Astrocyte of the spinal cord (primary cell): ENCODE data around the gene SPON1.

ENCODE experiments used
- DNase-seq: peaks from one replicate; pipeline ENCODE4 v3.0.0; 2011; ENCODE audit warnings: low read depth, low spot score
- H3K4me3 ChIP-seq: 2 replicates; pipeline ENCODE4 v1.5.1; 2011; ENCODE audit warnings: low read depth, mild to moderate bottlenecking, low read length, moderate library complexity
- CTCF ChIP-seq: IDR thresholded peaks from 2 replicates; pipeline ENCODE4 v1.5.1; 2012; ENCODE audit warnings: low read depth, mild to moderate bottlenecking, low read length, inconsistent platforms
- in situ Hi-C: cut with HindIII; loops from 2 replicates; pipeline ENCODE4 v1.10.0; 2017; ENCODE audit warnings: low sequenced_read_pairs

The SPON1 gene

GRCh38 chr11:14253840-14254239 is 291.3 kb downstream of the SPON1 start:
- no peak for TF ChIP-seq CTCF
- DNase-seq, result no peak
- no peak overlapping the region for H3K4me3 ChIP-seq
- in situ Hi-C loops, result no loop called here

GRCh38 chr11:14254533-14255237 is 292.2 kb downstream of the SPON1 start:
- DNase-seq, result no peak
- no peak for TF ChIP-seq CTCF
- in situ Hi-C loops, result no loop called here
- no peak overlapping the region for H3K4me3 ChIP-seq

GRCh38 chr11:14255238-14255534 is 292.7 kb downstream of the SPON1 start:
- DNase-seq, result no peak
- TF ChIP-seq CTCF, result no peak
- no peak overlapping the region for H3K4me3 ChIP-seq
- in situ Hi-C loops, result no loop called here

GRCh38 chr11:14258221-14258935 is 295.9 kb downstream of the SPON1 start:
- peak; percentile 13 for DNase-seq

DNA sequence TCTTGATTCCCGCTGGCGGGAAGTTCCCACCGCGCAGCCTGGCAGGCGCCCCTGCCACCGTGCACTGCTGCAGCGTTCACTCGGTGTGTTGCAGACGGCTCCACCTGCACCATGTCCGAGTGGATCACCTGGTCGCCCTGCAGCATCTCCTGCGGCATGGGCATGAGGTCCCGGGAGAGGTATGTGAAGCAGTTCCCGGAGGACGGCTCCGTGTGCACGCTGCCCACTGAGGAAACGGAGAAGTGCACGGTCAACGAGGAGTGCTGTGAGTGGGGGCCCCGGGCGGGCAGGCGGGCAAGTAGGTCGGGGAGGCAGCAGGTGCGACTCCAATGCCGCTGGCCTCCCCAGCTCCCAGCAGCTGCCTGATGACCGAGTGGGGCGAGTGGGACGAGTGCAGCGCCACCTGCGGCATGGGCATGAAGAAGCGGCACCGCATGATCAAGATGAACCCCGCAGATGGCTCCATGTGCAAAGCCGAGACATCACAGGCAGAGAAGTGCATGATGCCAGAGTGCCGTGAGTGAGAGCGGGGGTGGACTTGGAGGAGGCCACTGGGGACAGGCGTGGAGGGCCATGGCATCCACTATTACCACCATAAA is 296.8 kb downstream of the SPON1 start:
- no peak for DNase-seq
- H3K4me3 ChIP-seq, result no peak overlapping the region
- in situ Hi-C loops, result no loop called here
- TF ChIP-seq CTCF, result no peak

More at GRCh38 chr11:14258221-14258935, 295.9 kb downstream of the SPON1 start:
- TF ChIP-seq CTCF, result no peak
- no peak overlapping the region for H3K4me3 ChIP-seq
- in situ Hi-C loops, result no loop called here

DNA sequence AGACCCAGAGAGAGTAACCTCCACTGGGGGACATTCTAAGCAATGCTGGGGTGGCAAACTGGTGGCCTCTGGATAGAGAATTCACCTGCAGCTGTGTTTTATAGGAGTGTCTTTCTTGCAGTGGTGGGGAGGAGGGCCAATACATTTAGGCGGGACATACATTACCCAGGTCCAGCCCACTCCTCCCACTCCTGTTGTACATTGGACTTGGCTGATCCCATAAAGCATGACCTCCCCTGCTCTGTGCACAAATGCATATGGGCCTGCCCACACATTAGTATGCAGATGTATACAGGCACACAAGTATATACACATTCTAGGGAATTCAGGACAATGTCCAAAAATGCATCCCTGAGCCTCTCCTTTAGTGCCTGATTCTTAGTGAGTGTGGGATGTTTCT is 297.4 kb downstream of the SPON1 start:
- DNase-seq, result no peak
- H3K4me3 ChIP-seq, result no peak overlapping the region
- in situ Hi-C loops, result no loop called here
- no peak for TF ChIP-seq CTCF
